GM13976 (cell line): ENCODE data around the gene NIN.
"Not testable (repeated sequence)": the region's sequence is repeated elsewhere in the genome, so short reads cannot be mapped to it uniquely, and the experiment has no call there.

Experiments
- DNase-seq: peaks from one replicate; pipeline ENCODE4 v3.0.0; 2012; ENCODE audit warnings: low spot score
- CTCF ChIP-seq: IDR thresholded peaks from 2 replicates; pipeline ENCODE4 v1.5.1; 2012; ENCODE audit warnings: borderline replicate concordance, mild to moderate bottlenecking; ENCODE audit not compliant: insufficient read depth; ENCODE audit errors: extremely low read depth, missing control alignments, control extremely low read depth
- in situ Hi-C: fragments of 300-500 bp; cut with MboI; formaldehyde crosslinking; loops from one replicate; pipeline ENCODE4 v1.12.0; 2022; ENCODE audit warnings: low sequenced_read_pairs, mixed read lengths, inconsistent platforms; ENCODE audit not compliant: unreplicated experiment

NIN gene

GRCh38 chr14:50714450-50715073 is 116.4 kb downstream of the NIN start:
- in situ Hi-C loops, result no loop called here
- TF ChIP-seq CTCF, result peak; percentile 63
- peak; percentile 61 for DNase-seq

GRCh38 chr14:50711043-50711442 is 119.9 kb downstream of the NIN start:
- in situ Hi-C loops, result no loop called here
- DNase-seq, result no peak
- no peak for TF ChIP-seq CTCF

GRCh38 chr14:50705026-50705593 is 125.9 kb downstream of the NIN start:
- in situ Hi-C loops, result no loop called here
- DNase-seq, result no peak
- TF ChIP-seq CTCF, result no peak

GRCh38 chr14:50704454-50705010 is 126.4 kb downstream of the NIN start:
- in situ Hi-C loops, result no loop called here
- no peak for TF ChIP-seq CTCF
- no peak for DNase-seq

GRCh38 chr14:50697659-50698290 is 133.2 kb downstream of the NIN start:
- no peak for DNase-seq
- TF ChIP-seq CTCF, result no peak
- in situ Hi-C loops, result no loop called here

- DNase-seq, in situ Hi-C loops: not testable (repeated sequence)
These were observed 136.7 kb downstream of the NIN start for GRCh38 chr14:50694260-50694659.

GRCh38 chr14:50688875-50689274 is 142.1 kb downstream of the NIN start:
- in situ Hi-C loops, result no loop called here
- TF ChIP-seq CTCF, result no peak
- no peak for DNase-seq
